ENCODE data around the gene RHOH.

DNA sequence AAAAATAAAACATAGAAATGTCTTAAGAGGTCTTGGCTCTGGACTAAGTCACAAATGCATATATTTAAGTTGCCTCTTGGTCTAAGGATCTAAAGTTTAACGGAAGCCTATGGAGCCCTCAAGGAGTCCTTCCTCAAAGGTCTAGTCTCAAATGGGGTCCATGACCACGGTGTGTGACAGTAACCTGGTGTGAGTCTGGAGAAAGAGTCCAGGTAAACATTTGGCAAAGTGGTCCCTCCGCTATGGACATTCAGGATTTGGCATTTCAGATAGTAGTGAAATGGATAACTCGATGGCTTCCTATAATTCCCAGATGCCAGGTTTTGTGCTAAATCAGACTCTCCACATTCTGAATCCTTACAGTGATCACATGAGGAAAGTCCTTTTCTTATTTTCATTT, 44.2 kb downstream of the RHOH start:
- TF ChIP-seq CEBPB (IDR thresholded peaks at IDR 0.05; ENCODE audit: borderline replicate concordance in 1 of 2, low read depth in 2 of 2, low read length in 2 of 2) (no peak), EZH2 (IDR thresholded peaks at IDR 0.05; ENCODE audit: borderline replicate concordance, control insufficient read depth, low read depth, low read length) (no peak), CTCF (IDR thresholded peaks at IDR 0.05 in 2 of 3, conservative IDR thresholded peaks at IDR 0.05 in 1 of 3; ENCODE audit: control insufficient read depth in 2 of 3, extremely low read depth in 1 of 3, insufficient read depth in 1 of 3, low read depth in 3 of 3, low read length in 3 of 3) (no peak), POLR2A (IDR thresholded peaks at IDR 0.05; ENCODE audit: low read depth, low read length) (no peak), EGR1 (IDR thresholded peaks at IDR 0.05; ENCODE audit: borderline replicate concordance in 1 of 2, low read depth in 2 of 2, low read length in 2 of 2) (no peak), RAD21 (IDR thresholded peaks at IDR 0.05; ENCODE audit: insufficient read depth, low read depth, low read length) (no peak)
- TF ChIP-seq, protein P1, sequence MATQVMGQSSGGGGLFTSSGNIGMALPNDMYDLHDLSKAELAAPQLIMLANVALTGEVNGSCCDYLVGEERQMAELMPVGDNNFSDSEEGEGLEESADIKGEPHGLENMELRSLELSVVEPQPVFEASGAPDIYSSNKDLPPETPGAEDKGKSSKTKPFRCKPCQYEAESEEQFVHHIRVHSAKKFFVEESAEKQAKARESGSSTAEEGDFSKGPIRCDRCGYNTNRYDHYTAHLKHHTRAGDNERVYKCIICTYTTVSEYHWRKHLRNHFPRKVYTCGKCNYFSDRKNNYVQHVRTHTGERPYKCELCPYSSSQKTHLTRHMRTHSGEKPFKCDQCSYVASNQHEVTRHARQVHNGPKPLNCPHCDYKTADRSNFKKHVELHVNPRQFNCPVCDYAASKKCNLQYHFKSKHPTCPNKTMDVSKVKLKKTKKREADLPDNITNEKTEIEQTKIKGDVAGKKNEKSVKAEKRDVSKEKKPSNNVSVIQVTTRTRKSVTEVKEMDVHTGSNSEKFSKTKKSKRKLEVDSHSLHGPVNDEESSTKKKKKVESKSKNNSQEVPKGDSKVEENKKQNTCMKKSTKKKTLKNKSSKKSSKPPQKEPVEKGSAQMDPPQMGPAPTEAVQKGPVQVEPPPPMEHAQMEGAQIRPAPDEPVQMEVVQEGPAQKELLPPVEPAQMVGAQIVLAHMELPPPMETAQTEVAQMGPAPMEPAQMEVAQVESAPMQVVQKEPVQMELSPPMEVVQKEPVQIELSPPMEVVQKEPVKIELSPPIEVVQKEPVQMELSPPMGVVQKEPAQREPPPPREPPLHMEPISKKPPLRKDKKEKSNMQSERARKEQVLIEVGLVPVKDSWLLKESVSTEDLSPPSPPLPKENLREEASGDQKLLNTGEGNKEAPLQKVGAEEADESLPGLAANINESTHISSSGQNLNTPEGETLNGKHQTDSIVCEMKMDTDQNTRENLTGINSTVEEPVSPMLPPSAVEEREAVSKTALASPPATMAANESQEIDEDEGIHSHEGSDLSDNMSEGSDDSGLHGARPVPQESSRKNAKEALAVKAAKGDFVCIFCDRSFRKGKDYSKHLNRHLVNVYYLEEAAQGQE (IDR thresholded peaks at IDR 0.05; ENCODE audit: low read depth, low read length): no peak

Data from GM12878 (cell line).